Mesenchymal stem cell (in vitro differentiated cells and primary cell): Measurements from ENCODE around the gene RHOB.

ENCODE experiments used
- DNase-seq: peaks from one replicate; pipeline ENCODE4 v3.0.0-alpha.2; 2013
- H2AFZ ChIP-seq: one replicate; pipeline ENCODE4 v1.6.1; 2013; ENCODE audit warnings: low read depth, mild to moderate bottlenecking, control low read depth, inconsistent platforms, low read length, moderate library complexity
- H2AK5ac ChIP-seq: 2 replicates; pipeline ENCODE4 v1.6.1; 2013; ENCODE audit warnings: low read length, moderate library complexity, mild to moderate bottlenecking, inconsistent platforms; ENCODE audit not compliant: severe bottlenecking
- H2BK120ac ChIP-seq: one replicate; pipeline ENCODE4 v1.6.1; 2013; ENCODE audit warnings: low read depth, mild to moderate bottlenecking, inconsistent platforms, low read length, moderate library complexity
- H2BK12ac ChIP-seq, 2 experiments: one replicate each; pipeline ENCODE4 v1.6.1; 2013; ENCODE audit warnings: inconsistent platforms in 2 of 2, low read length in 2 of 2, mild to moderate bottlenecking in 2 of 2, moderate library complexity in 2 of 2, control low read depth in 1 of 2
- H2BK15ac ChIP-seq: one replicate; pipeline ENCODE4 v1.6.1; 2013; ENCODE audit warnings: mild to moderate bottlenecking, low read depth, inconsistent platforms; ENCODE audit not compliant: poor library complexity, severe bottlenecking
- H2BK5ac ChIP-seq: 2 replicates; pipeline ENCODE4 v1.6.1; 2013; ENCODE audit warnings: low read depth, mild to moderate bottlenecking, low read length, control low read depth, inconsistent platforms; ENCODE audit not compliant: poor library complexity, severe bottlenecking
- H3K14ac ChIP-seq, 2 experiments: one replicate each; pipeline ENCODE4 v1.6.1; 2013; ENCODE audit warnings: inconsistent platforms in 2 of 2, low read length in 2 of 2, control low read depth in 1 of 2, mild to moderate bottlenecking in 1 of 2, moderate library complexity in 1 of 2
- H3K18ac ChIP-seq, 2 experiments: one replicate each; pipeline ENCODE4 v1.6.1; 2013; ENCODE audit warnings: inconsistent platforms in 2 of 2, low read length in 2 of 2, control low read depth in 1 of 2, low read depth in 1 of 2, mild to moderate bottlenecking in 1 of 2
- H3K23ac ChIP-seq, 2 experiments: one replicate each; pipeline ENCODE4 v1.6.1; 2013; ENCODE audit warnings: inconsistent platforms in 2 of 2, low read length in 2 of 2, mild to moderate bottlenecking in 2 of 2, moderate library complexity in 2 of 2, control low read depth in 1 of 2
- H3K27ac ChIP-seq: 2 replicates; pipeline ENCODE4 v1.5.1; 2013; ENCODE audit warnings: mild to moderate bottlenecking, moderate library complexity, low read length, control low read depth, inconsistent platforms; ENCODE audit not compliant: poor library complexity, severe bottlenecking
- H3K27me3 ChIP-seq, 2 experiments: 2 replicates each; pipeline versions ENCODE4 v1.6.1 to v1.7.0; 2013; ENCODE audit warnings: low read length in 2 of 2, mild to moderate bottlenecking in 2 of 2, moderate library complexity in 2 of 2, control low read depth in 1 of 2, inconsistent platforms in 1 of 2; ENCODE audit not compliant: control insufficient read depth in 1 of 2, insufficient read depth in 1 of 2
- H3K36me3 ChIP-seq, 2 experiments: 2 replicates each; pipeline versions ENCODE4 v1.6.1 to v1.7.0; 2013; ENCODE audit warnings: low read length in 2 of 2, control low read depth in 1 of 2, inconsistent platforms in 1 of 2, low read depth in 1 of 2, mild to moderate bottlenecking in 1 of 2; ENCODE audit not compliant: insufficient read depth in 2 of 2, control insufficient read depth in 1 of 2
- H3K4ac ChIP-seq, 2 experiments: one replicate each; pipeline ENCODE4 v1.6.1; 2013; ENCODE audit warnings: inconsistent platforms in 2 of 2, low read length in 2 of 2, mild to moderate bottlenecking in 2 of 2, moderate library complexity in 2 of 2, control low read depth in 1 of 2, low read depth in 1 of 2
- H3K4me1 ChIP-seq: 2 replicates; pipeline ENCODE4 v1.6.1; 2013; ENCODE audit warnings: low read depth, low read length, control low read depth; ENCODE audit not compliant: control insufficient read depth, insufficient read depth
- H3K4me2 ChIP-seq: 2 replicates; pipeline ENCODE4 v1.6.1; 2013; ENCODE audit warnings: low read length, mild to moderate bottlenecking, inconsistent platforms; ENCODE audit not compliant: poor library complexity, severe bottlenecking
- H3K4me3 ChIP-seq, 2 experiments: 2 replicates each; pipeline versions ENCODE4 v1.5.1 to v1.7.0; 2013; ENCODE audit warnings: low read length in 2 of 2, mild to moderate bottlenecking in 2 of 2, control low read depth in 1 of 2, low read depth in 1 of 2; ENCODE audit not compliant: insufficient read depth in 1 of 2
- H3K79me1 ChIP-seq: replicated peaks from 2 replicates; pipeline ENCODE4 v1.6.1; 2013; ENCODE audit warnings: mild to moderate bottlenecking, control low read depth, low read length, inconsistent platforms; ENCODE audit not compliant: poor library complexity, severe bottlenecking
- H3K9ac ChIP-seq: 2 replicates; pipeline ENCODE4 v1.7.0; 2013; ENCODE audit warnings: mild to moderate bottlenecking, low read length, moderate library complexity
- H3K9me3 ChIP-seq: 2 replicates; pipeline ENCODE4 v1.7.0; 2013; ENCODE audit warnings: mild to moderate bottlenecking, low read length; ENCODE audit not compliant: control insufficient read depth
- H4K8ac ChIP-seq: one replicate; pipeline ENCODE4 v1.6.1; 2013; ENCODE audit warnings: inconsistent platforms, mild to moderate bottlenecking, low read length, moderate library complexity
- H4K91ac ChIP-seq: one replicate; pipeline ENCODE4 v1.6.1; 2013; ENCODE audit warnings: mild to moderate bottlenecking, low read length, inconsistent platforms
- WGBS: methylation state at CpG from one replicate; pipeline ENCODE4 v1.1.7; 2013; ENCODE audit warnings: mixed read lengths; 5-methylcytosine and 5-hydroxymethylcytosine counted together

RHOB gene

GRCh38 chr2:20424300-20425290, 22.3 kb upstream of the RHOB start:
- Histone ChIP-seq H3K4me2 (no peak overlapping the region), H3K4ac (peak overlapping the region; percentile 90 to 94), H3K27me3 (no peaks in the 10 kb centered on the region), H3K14ac (peak overlapping the region in 1 of 2 experiments; percentile 19), H2BK5ac (peak overlapping the region; percentile 11), H2BK15ac (peak overlapping the region; percentile 96), H3K27ac (peak overlapping the region; percentile 8), H3K4me1 (peaks cover 24% of the 10 kb centered on the region), H3K18ac (peak overlapping the region; percentile 81 to 91), H3K79me1 (no peaks in the 10 kb centered on the region), H3K9me3 (no peaks in the 10 kb centered on the region), H2BK120ac (peak overlapping the region; percentile 100), H2BK12ac (peak overlapping the region; percentile 94 to 99), H3K4me3 (no peak overlapping the region), H3K9ac (peak overlapping the region; percentile 27), H3K36me3 (no peaks in the 10 kb centered on the region), H4K8ac (peak overlapping the region; percentile 74), H2AFZ (no peak overlapping the region), H3K23ac (peak overlapping the region in 1 of 2 experiments; percentile 64), H4K91ac (peak overlapping the region; percentile 98), H2AK5ac (peak overlapping the region; percentile 14)
- peak; percentile 97 for DNase-seq
- WGBS = 29% methylated on average over 12 of the region's 15 CpGs

GRCh38 chr2:20425371-20425881, 21.4 kb upstream of the RHOB start:
- Histone ChIP-seq H3K9me3 (no peaks in the 10 kb centered on the region), H3K4me2 (no peak overlapping the region), H3K14ac (peak overlapping the region in 1 of 2 experiments; percentile 19), H2BK5ac (no peak overlapping the region), H4K8ac (peak overlapping the region; percentile 89), H2AK5ac (no peak overlapping the region), H3K4ac (peak overlapping the region; percentile 70 to 89), H3K27ac (peak overlapping the region; percentile 37), H3K9ac (peak overlapping the region; percentile 27), H2BK15ac (no peak overlapping the region), H3K23ac (no peak overlapping the region), H2AFZ (no peak overlapping the region), H2BK120ac (peak overlapping the region; percentile 93), H3K79me1 (no peaks in the 10 kb centered on the region), H3K27me3 (no peaks in the 10 kb centered on the region), H3K18ac (peak overlapping the region; percentile 88 to 93), H2BK12ac (peak overlapping the region; percentile 98 to 99), H3K4me1 (peaks cover 24% of the 10 kb centered on the region), H3K36me3 (no peaks in the 10 kb centered on the region), H4K91ac (peak overlapping the region; percentile 99), H3K4me3 (no peak overlapping the region)
- WGBS = 11% methylated on average over 3 of the region's 6 CpGs
- peak; percentile 77 for DNase-seq

GRCh38 chr2:20425884-20426283, 21.0 kb upstream of the RHOB start:
- Histone ChIP-seq H4K91ac (peak overlapping the region; percentile 86), H3K27ac (peak overlapping the region; percentile 37), H4K8ac (peak overlapping the region; percentile 74), H3K4me3 (no peak overlapping the region), H3K79me1 (no peaks in the 10 kb centered on the region), H3K9ac (no peak overlapping the region), H2BK5ac (no peak overlapping the region), H3K36me3 (no peaks in the 10 kb centered on the region), H3K4me2 (no peak overlapping the region), H2BK15ac (no peak overlapping the region), H2BK12ac (peak overlapping the region; percentile 64 to 99), H3K27me3 (no peaks in the 10 kb centered on the region), H3K23ac (no peak overlapping the region), H3K4me1 (peaks cover 24% of the 10 kb centered on the region), H3K18ac (peak overlapping the region; percentile 79 to 93), H2AK5ac (no peak overlapping the region), H3K14ac (peak overlapping the region in 1 of 2 experiments; percentile 1), H3K4ac (peak overlapping the region in 1 of 2 experiments; percentile 64), H2AFZ (no peak overlapping the region), H2BK120ac (no peak overlapping the region), H3K9me3 (no peaks in the 10 kb centered on the region)
- 72% methylated on average over 2 of the region's 2 CpGs for WGBS
- DNase-seq = no peak

GRCh38 chr2:20427931-20428526, 18.8 kb upstream of the RHOB start:
- Histone ChIP-seq H3K18ac (peak overlapping the region in 1 of 2 experiments; percentile 63), H2AK5ac (no peak overlapping the region), H3K27ac (no peak overlapping the region), H2AFZ (no peak overlapping the region), H2BK5ac (no peak overlapping the region), H3K9ac (no peak overlapping the region), H3K23ac (no peak overlapping the region), H3K79me1 (no peaks in the 10 kb centered on the region), H2BK15ac (peak overlapping the region; percentile 17), H3K4me1 (peaks cover 19% of the 10 kb centered on the region), H3K4ac (peak overlapping the region; percentile 3 to 71), H3K9me3 (no peaks in the 10 kb centered on the region), H2BK120ac (no peak overlapping the region), H4K91ac (peak overlapping the region; percentile 94), H3K4me2 (no peak overlapping the region), H3K4me3 (no peak overlapping the region), H4K8ac (peak overlapping the region; percentile 0), H3K27me3 (no peaks in the 10 kb centered on the region), H2BK12ac (peak overlapping the region; percentile 27 to 98), H3K14ac (no peak overlapping the region), H3K36me3 (no peaks in the 10 kb centered on the region)
- DNase-seq = no peak
- WGBS = 92% methylated on average over 10 of the region's 10 CpGs
